ENCODE measurements around the gene FTSJ1. TPM values are rescaled to one million over a fixed set of nuclear protein-coding genes. Genes with fewer than 3 reads are reported as not detected.
A peak's percentile ranks its signal among the peaks of the same experiment; 100 is the strongest.
"Not testable (repeated sequence)": the region's sequence is repeated elsewhere in the genome, so short reads cannot be mapped to it uniquely, and the experiment has no call there.

Gene FTSJ1, protein sequence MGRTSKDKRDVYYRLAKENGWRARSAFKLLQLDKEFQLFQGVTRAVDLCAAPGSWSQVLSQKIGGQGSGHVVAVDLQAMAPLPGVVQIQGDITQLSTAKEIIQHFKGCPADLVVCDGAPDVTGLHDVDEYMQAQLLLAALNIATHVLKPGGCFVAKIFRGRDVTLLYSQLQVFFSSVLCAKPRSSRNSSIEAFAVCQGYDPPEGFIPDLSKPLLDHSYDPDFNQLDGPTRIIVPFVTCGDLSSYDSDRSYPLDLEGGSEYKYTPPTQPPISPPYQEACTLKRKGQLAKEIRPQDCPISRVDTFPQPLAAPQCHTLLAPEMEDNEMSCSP
- total RNA-seq (2014; rRNA removed; shearing (Covaris generic)) (76.3 and 91.2 TPM in 2 replicates), polyA plus RNA-seq (2016; fragmentation: Nextera tagmentation; extraction: Ambion mirVana) (38.4 and 42.8 TPM in 2 replicates)
- long read RNA-seq, transcript FTSJ1-202 (13 exons, 1,892 nt): major isoform, 14 of 36 reads
- long read RNA-seq, partial matches to known transcripts: 9 of 36 reads
- long read RNA-seq, other reads (novel, unspliced or antisense): 13 of 36 reads

DNA sequence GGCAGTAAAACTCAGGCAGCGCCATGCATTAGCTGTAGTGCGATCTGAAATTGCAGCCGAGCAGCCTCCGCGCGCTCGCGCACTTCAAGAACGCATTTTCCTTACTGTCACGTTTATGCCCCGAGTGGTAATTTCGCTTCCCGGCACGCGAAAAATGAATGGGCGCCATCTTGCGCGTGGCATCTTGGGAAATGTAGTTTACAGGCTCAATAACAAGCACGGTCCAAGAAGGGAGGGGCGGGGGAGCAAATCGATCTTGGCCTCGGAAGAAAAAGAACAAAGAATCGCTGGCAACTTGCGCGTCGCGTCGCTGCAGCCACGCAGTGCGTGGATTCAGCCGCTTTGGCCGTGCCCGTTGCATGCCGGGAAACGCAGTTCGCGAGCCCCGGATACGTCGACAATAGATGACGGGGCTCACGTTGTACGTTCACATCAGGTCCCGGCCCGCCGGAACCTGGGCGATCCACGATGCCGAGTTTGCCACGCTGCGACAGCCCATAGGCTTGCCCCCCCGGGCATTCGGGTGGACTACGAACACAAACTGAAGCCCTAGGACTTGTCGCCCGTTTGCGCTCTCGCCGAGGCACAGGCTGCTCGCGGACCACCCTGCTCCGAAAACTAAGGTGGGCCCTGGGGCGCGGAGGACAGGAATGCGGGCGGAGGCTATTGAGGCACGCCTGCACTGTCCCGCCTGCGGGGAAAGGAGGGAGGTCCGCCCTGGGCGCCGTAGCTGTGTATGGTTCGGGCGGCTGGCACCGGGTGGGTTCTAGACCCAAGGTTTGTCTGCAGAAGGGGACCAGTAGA, at the start of gene FTSJ1:
TSS of gene FTSJ1 (plus strand) at position 426 of the 804 bp plus-strand sequence. CDS start 1,849 bp downstream, outside the sequence.
- H2AFZ ChIP-seq: peak within 1 kb of the TSS; percentile 80
- Mint-ChIP-seq H3K36me3 (ENCODE audit: low read depth) (peaks cover 13% of the 10 kb centered on the region; the same call in 2 of the 3 replicates), H3K4me1 (peaks cover 41% of the 10 kb centered on the region), H3K27me3 (ENCODE audit: insufficient read depth, low read depth, poor library complexity) (peaks cover 5% of the 10 kb centered on the region), H3K27ac (peak within 1 kb of the TSS; percentile 96), H3K9me3 (no peaks in the 10 kb centered on the region; the same call in 1 of the 3 replicates), H3K4me3 (peak within 1 kb of the TSS; percentile 89)
- no peaks in the 10 kb centered on the region for H4K20me1 ChIP-seq (replicated peaks; ENCODE audit: insufficient read depth)
- ATAC-seq (peak; percentile 75), DNase-seq (ENCODE audit: low spot score) (peak; percentile 56)
- peaks cover 4% of the 10 kb centered on the region; the same call in 1 of the 2 replicates for H3K4me1 ChIP-seq (ENCODE audit: insufficient read depth)
- H3K27ac ChIP-seq (ENCODE audit: low read depth): no peak within 1 kb of the TSS
- no peaks in the 10 kb centered on the region for H3K9me2 ChIP-seq (ENCODE audit: insufficient read depth)
- H3K4me3 ChIP-seq: peak within 1 kb of the TSS; percentile 73
- no peaks in the 10 kb centered on the region for H3F3A ChIP-seq (replicated peaks; ENCODE audit: low read depth)
- H3K27me3 ChIP-seq (ENCODE audit: insufficient read depth): no peaks in the 10 kb centered on the region
- H3K4me2 ChIP-seq: peak within 1 kb of the TSS; percentile 85
- no peaks in the 10 kb centered on the region for H3K36me3 ChIP-seq (ENCODE audit: insufficient read depth)
- TF ChIP-seq CREB1 (CRISPR knock-in tag; IDR thresholded peaks at IDR 0.05; ENCODE audit: low read depth) (peak; percentile 88), ETS1 (IDR thresholded peaks at IDR 0.05) (peak; percentile 66; the same call in 1 of the 2 replicates), ZNF331 (CRISPR knock-in tag; IDR thresholded peaks at IDR 0.05; ENCODE audit: low read depth) (no peak), POLR2AphosphoS5 (IDR thresholded peaks at IDR 0.05; ENCODE audit: low read depth) (peak; percentile 43)
- H3K79me2 ChIP-seq (replicated peaks; ENCODE audit: insufficient read depth): peaks cover 16% of the 10 kb centered on the region

DNA sequence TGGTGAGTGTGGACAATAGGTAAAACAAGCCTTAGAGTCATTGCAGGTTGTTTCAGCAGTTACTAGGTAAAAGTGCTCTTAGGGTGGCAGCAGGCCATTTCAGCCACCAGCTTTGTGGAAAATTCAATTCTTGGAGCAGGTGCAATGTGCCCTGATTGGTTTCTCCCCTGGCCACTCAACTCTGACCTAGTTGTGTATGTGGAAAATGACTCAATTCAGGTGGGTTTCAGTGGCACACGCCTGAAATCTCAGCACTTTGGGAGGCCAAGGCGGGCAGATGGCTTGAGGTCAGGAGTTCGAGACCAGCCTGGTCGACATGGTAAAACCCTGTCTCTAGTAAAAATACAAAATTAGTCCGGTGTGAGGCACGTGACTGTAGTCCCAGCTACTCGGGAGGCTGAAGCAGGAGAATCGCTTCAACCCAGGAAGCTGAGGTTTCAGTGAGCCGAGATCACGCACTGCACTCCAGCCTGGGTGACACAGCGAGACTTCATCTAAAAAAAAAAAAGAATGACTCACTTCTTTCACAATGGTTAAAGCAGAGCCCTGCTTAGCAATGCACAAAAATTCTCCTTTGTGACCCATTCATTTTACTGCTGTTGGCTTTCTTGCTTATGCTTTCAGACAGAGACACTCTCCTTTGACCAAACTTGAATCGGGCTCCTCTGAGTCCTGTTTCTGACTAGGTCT, 48.8 kb upstream of the FTSJ1 start:
- H3K79me2 ChIP-seq (replicated peaks; ENCODE audit: insufficient read depth); H3K36me3 ChIP-seq (ENCODE audit: insufficient read depth); DNase-seq (ENCODE audit: low spot score); H3K4me1 ChIP-seq (ENCODE audit: insufficient read depth); H3K36me3 Mint-ChIP-seq (ENCODE audit: low read depth); H3K27me3 ChIP-seq (ENCODE audit: insufficient read depth); H3K27me3 Mint-ChIP-seq (ENCODE audit: insufficient read depth, low read depth, poor library complexity); H2AFZ ChIP-seq; H3F3A ChIP-seq (replicated peaks; ENCODE audit: low read depth); H4K20me1 ChIP-seq (replicated peaks; ENCODE audit: insufficient read depth); H3K27ac Mint-ChIP-seq; H3K4me3 Mint-ChIP-seq; H3K4me1 Mint-ChIP-seq; H3K9me3 Mint-ChIP-seq; H3K9me2 ChIP-seq (ENCODE audit: insufficient read depth); H3K4me3 ChIP-seq; H3K27ac ChIP-seq (ENCODE audit: low read depth); H3K4me2 ChIP-seq; ATAC-seq: not testable (repeated sequence)

- not testable (repeated sequence) for H3K4me3 Mint-ChIP-seq; H3K27ac ChIP-seq (ENCODE audit: low read depth); H3K36me3 ChIP-seq (ENCODE audit: insufficient read depth); H3K27me3 Mint-ChIP-seq (ENCODE audit: insufficient read depth, low read depth, poor library complexity); H3K27ac Mint-ChIP-seq; ATAC-seq; H3K9me2 ChIP-seq (ENCODE audit: insufficient read depth); H3K4me1 ChIP-seq (ENCODE audit: insufficient read depth); H3K4me3 ChIP-seq; H3K4me2 ChIP-seq; H2AFZ ChIP-seq; H3F3A ChIP-seq (replicated peaks; ENCODE audit: low read depth); H3K36me3 Mint-ChIP-seq (ENCODE audit: low read depth); H3K27me3 ChIP-seq (ENCODE audit: insufficient read depth); H3K79me2 ChIP-seq (replicated peaks; ENCODE audit: insufficient read depth); H3K4me1 Mint-ChIP-seq; H4K20me1 ChIP-seq (replicated peaks; ENCODE audit: insufficient read depth)
- H3K9me3 Mint-ChIP-seq: peaks cover 16% of the 10 kb centered on the region
- peak; percentile 4 for DNase-seq (ENCODE audit: low spot score)
Observed at GRCh38 chrX:48429606-48430005, 46.4 kb upstream of the FTSJ1 start.

DNA sequence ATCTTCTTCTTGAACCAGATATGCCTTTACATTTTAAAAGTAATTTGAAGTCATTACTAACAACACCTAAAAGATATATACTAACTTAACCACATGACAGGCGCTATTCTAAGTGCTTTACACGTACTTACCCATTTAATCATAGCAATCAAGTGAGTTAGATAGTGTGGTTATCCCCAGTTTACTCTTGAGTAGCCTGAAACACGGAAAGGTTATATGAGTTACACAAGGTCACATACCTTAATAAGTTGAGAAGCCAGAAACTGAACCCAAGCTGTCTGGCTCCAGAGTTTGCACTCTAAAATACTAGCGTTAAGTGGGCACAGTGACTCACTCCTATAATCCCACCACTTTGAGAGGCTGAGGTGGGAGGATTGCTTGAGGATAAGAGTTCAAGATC, 45.8 kb upstream of the FTSJ1 start:
- peaks cover 20% of the 10 kb centered on the region for H3K9me3 Mint-ChIP-seq
- DNase-seq (ENCODE audit: low spot score); H2AFZ ChIP-seq; H3K27me3 Mint-ChIP-seq (ENCODE audit: insufficient read depth, low read depth, poor library complexity); H4K20me1 ChIP-seq (replicated peaks; ENCODE audit: insufficient read depth); H3K9me2 ChIP-seq (ENCODE audit: insufficient read depth); H3K4me1 ChIP-seq (ENCODE audit: insufficient read depth); H3K4me3 ChIP-seq; H3F3A ChIP-seq (replicated peaks; ENCODE audit: low read depth); H3K4me2 ChIP-seq; H3K4me1 Mint-ChIP-seq; H3K36me3 ChIP-seq (ENCODE audit: insufficient read depth); H3K27ac ChIP-seq (ENCODE audit: low read depth); H3K36me3 Mint-ChIP-seq (ENCODE audit: low read depth); H3K79me2 ChIP-seq (replicated peaks; ENCODE audit: insufficient read depth); H3K4me3 Mint-ChIP-seq; H3K27me3 ChIP-seq (ENCODE audit: insufficient read depth); H3K27ac Mint-ChIP-seq; ATAC-seq: not testable (repeated sequence)

DNA sequence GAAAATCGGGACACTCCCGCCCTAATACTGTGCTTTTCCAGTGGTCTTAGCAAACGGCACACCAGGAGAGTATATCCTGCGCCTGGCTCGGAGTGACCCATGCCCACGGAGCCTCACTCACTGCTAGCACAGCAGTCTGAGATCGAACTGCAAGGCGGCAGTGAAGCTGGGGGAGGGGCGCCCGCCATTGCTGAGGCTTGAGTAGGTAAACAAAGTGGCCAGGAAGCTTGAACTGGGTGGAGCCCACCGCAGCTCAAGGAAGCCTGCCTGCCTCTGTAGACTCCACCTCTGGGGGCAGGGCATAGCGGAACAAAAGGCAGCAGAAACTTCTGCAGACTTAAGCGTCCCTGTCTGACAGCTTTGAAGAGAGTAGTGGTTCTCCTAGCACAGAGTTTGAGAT, 42.3 kb upstream of the FTSJ1 start:
- H3K36me3 Mint-ChIP-seq (ENCODE audit: low read depth); H3K4me3 ChIP-seq; H3K27ac Mint-ChIP-seq; H3K4me1 Mint-ChIP-seq; H3K79me2 ChIP-seq (replicated peaks; ENCODE audit: insufficient read depth); H4K20me1 ChIP-seq (replicated peaks; ENCODE audit: insufficient read depth); H3K27ac ChIP-seq (ENCODE audit: low read depth); H3K4me3 Mint-ChIP-seq; ATAC-seq; H3K27me3 Mint-ChIP-seq (ENCODE audit: insufficient read depth, low read depth, poor library complexity); DNase-seq (ENCODE audit: low spot score); H3K4me1 ChIP-seq (ENCODE audit: insufficient read depth); H2AFZ ChIP-seq; H3K9me2 ChIP-seq (ENCODE audit: insufficient read depth); H3F3A ChIP-seq (replicated peaks; ENCODE audit: low read depth); H3K4me2 ChIP-seq; H3K27me3 ChIP-seq (ENCODE audit: insufficient read depth); H3K36me3 ChIP-seq (ENCODE audit: insufficient read depth): not testable (repeated sequence)
- H3K9me3 Mint-ChIP-seq: peaks cover 20% of the 10 kb centered on the region
